GM23338 (cell line): ENCODE measurements around the gene MEGF8.

Experiments
- CREB1 ChIP-seq: fragments of 250-450 bp; sonication (Bioruptor Pico); IDR thresholded peaks from 2 replicates; pipeline ENCODE4 v1.5.0; 2020; ENCODE audit warnings: low read depth, mild to moderate bottlenecking, moderate library complexity
- EZH2 ChIP-seq: fragments of 200-600 bp; sonication (generic); IDR thresholded peaks from one replicate; pipeline ENCODE4 v1.8.0; 2017; ENCODE audit warnings: antibody characterized with exemption, mild to moderate bottlenecking, low read depth; ENCODE audit not compliant: unreplicated experiment
- EZH2phosphoT487 ChIP-seq: fragments of 200-600 bp; sonication (generic); IDR thresholded peaks from one replicate; pipeline ENCODE4 v1.8.1; 2018; ENCODE audit warnings: antibody characterized with exemption; ENCODE audit not compliant: unreplicated experiment
- JUNB ChIP-seq: IDR thresholded peaks from one replicate; pipeline ENCODE4 v1.6.1; 2016; ENCODE audit warnings: antibody characterized with exemption; ENCODE audit not compliant: unreplicated experiment
- NANOG ChIP-seq: IDR thresholded peaks from 2 replicates; pipeline ENCODE4 v1.6.1; 2016; ENCODE audit warnings: antibody characterized with exemption, borderline replicate concordance
- POLR2AphosphoS5 ChIP-seq: IDR thresholded peaks from 2 replicates; pipeline ENCODE4 v1.6.1; 2016; ENCODE audit warnings: antibody characterized with exemption, low read depth
- STAT1 ChIP-seq: IDR thresholded peaks from one replicate; pipeline ENCODE4 v1.6.1; 2016; ENCODE audit warnings: antibody characterized with exemption; ENCODE audit not compliant: unreplicated experiment
- ZNF114 ChIP-seq: fragments of 250-450 bp; sonication (Bioruptor Pico); IDR thresholded peaks from 2 replicates; pipeline ENCODE4 v1.5.0; 2020; ENCODE audit warnings: mild to moderate bottlenecking, moderate library complexity
- TF ChIP-seq, protein P1 (sequence below), 2 experiments: fragments of 200-600 bp in 1 of 2; sonication (generic) in 1 of 2; conservative IDR thresholded peaks; 2 replicates each; pipeline versions ENCODE4 v1.5.1 to v1.6.1; 2016 to 2017; ENCODE audit warnings: antibody characterized with exemption in 2 of 2, low read depth in 2 of 2, mild to moderate bottlenecking in 2 of 2, moderate library complexity in 1 of 2
- TF ChIP-seq, protein P2 (sequence below): IDR thresholded peaks from one replicate; pipeline ENCODE4 v1.6.1; 2018; ENCODE audit warnings: antibody characterized with exemption; ENCODE audit not compliant: unreplicated experiment
- TF ChIP-seq, protein P3 (sequence below): IDR thresholded peaks from 2 replicates; pipeline ENCODE4 v1.6.1; 2016; ENCODE audit warnings: antibody characterized with exemption

DNA sequence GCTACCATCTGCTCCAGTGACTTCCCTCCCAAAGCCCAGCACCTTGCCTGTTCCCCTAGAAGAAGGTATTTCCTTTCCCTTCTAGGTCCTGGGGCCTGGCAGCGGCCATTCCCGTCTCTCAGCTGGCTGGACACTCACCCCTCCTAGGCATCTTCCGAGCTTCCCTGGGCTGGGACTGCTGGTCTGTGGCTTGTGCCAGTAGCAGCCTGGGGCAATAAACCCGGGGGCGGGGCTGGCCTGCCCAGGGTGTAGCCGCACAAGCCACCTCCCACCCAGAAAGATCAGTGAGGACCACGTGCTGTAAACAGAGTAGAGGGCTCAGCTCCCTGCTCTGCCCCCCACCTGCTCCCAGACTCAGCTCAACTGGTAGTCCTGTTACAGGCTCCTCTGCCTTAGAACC lies 86.8 kb downstream of the MEGF8 start:
- TF ChIP-seq, protein P1, sequence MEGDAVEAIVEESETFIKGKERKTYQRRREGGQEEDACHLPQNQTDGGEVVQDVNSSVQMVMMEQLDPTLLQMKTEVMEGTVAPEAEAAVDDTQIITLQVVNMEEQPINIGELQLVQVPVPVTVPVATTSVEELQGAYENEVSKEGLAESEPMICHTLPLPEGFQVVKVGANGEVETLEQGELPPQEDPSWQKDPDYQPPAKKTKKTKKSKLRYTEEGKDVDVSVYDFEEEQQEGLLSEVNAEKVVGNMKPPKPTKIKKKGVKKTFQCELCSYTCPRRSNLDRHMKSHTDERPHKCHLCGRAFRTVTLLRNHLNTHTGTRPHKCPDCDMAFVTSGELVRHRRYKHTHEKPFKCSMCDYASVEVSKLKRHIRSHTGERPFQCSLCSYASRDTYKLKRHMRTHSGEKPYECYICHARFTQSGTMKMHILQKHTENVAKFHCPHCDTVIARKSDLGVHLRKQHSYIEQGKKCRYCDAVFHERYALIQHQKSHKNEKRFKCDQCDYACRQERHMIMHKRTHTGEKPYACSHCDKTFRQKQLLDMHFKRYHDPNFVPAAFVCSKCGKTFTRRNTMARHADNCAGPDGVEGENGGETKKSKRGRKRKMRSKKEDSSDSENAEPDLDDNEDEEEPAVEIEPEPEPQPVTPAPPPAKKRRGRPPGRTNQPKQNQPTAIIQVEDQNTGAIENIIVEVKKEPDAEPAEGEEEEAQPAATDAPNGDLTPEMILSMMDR (conservative IDR thresholded peaks at IDR 0.05; ENCODE audit: low read depth in 2 of 2) = no peak
- TF ChIP-seq EZH2 (no peak), EZH2phosphoT487 (no peak), POLR2AphosphoS5 (no peak), ZNF114 (CRISPR knock-in tag) (no peak), JUNB (no peak), CREB1 (CRISPR knock-in tag) (no peak), STAT1 (no peak), NANOG (no peak)
- TF ChIP-seq, protein P2, sequence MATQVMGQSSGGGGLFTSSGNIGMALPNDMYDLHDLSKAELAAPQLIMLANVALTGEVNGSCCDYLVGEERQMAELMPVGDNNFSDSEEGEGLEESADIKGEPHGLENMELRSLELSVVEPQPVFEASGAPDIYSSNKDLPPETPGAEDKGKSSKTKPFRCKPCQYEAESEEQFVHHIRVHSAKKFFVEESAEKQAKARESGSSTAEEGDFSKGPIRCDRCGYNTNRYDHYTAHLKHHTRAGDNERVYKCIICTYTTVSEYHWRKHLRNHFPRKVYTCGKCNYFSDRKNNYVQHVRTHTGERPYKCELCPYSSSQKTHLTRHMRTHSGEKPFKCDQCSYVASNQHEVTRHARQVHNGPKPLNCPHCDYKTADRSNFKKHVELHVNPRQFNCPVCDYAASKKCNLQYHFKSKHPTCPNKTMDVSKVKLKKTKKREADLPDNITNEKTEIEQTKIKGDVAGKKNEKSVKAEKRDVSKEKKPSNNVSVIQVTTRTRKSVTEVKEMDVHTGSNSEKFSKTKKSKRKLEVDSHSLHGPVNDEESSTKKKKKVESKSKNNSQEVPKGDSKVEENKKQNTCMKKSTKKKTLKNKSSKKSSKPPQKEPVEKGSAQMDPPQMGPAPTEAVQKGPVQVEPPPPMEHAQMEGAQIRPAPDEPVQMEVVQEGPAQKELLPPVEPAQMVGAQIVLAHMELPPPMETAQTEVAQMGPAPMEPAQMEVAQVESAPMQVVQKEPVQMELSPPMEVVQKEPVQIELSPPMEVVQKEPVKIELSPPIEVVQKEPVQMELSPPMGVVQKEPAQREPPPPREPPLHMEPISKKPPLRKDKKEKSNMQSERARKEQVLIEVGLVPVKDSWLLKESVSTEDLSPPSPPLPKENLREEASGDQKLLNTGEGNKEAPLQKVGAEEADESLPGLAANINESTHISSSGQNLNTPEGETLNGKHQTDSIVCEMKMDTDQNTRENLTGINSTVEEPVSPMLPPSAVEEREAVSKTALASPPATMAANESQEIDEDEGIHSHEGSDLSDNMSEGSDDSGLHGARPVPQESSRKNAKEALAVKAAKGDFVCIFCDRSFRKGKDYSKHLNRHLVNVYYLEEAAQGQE = no peak
- TF ChIP-seq, protein P3, sequence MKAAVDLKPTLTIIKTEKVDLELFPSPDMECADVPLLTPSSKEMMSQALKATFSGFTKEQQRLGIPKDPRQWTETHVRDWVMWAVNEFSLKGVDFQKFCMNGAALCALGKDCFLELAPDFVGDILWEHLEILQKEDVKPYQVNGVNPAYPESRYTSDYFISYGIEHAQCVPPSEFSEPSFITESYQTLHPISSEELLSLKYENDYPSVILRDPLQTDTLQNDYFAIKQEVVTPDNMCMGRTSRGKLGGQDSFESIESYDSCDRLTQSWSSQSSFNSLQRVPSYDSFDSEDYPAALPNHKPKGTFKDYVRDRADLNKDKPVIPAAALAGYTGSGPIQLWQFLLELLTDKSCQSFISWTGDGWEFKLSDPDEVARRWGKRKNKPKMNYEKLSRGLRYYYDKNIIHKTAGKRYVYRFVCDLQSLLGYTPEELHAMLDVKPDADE = no peak
